ENCODE measurements around the gene CFAP46.

DNA sequence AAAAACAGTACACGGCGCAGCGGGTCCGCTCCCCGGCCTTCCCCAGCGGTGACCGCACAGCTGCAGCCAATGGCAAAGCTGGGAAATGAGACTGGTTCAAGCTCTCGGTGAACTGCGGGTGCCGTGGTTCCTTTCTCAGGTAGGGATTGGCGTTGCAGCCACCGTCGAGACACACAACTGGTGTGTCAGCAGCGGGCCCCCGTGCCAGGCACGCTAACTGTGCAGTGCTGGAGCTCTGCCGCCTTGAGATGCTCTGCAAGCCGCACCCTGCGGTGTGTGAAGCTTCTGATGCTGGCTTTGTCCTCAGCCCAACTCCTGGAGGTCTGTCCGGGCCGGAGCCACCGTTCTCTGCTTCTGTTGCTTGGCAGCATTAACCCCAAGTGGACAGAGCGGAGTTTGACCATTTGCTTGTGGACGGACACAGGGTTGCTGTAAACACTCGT is 135.8 kb downstream of the CFAP46 start:
- TF ChIP-seq, protein P1, sequence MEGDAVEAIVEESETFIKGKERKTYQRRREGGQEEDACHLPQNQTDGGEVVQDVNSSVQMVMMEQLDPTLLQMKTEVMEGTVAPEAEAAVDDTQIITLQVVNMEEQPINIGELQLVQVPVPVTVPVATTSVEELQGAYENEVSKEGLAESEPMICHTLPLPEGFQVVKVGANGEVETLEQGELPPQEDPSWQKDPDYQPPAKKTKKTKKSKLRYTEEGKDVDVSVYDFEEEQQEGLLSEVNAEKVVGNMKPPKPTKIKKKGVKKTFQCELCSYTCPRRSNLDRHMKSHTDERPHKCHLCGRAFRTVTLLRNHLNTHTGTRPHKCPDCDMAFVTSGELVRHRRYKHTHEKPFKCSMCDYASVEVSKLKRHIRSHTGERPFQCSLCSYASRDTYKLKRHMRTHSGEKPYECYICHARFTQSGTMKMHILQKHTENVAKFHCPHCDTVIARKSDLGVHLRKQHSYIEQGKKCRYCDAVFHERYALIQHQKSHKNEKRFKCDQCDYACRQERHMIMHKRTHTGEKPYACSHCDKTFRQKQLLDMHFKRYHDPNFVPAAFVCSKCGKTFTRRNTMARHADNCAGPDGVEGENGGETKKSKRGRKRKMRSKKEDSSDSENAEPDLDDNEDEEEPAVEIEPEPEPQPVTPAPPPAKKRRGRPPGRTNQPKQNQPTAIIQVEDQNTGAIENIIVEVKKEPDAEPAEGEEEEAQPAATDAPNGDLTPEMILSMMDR (IDR thresholded peaks at IDR 0.05) = no peak
- TF ChIP-seq POLR2A (IDR thresholded peaks at IDR 0.05; ENCODE audit: low read depth) = no peak
